Activated CD4-positive, CD25-positive, alpha-beta regulatory T cell (primary cell): Measurements from ENCODE around the gene ZSCAN12.
"Not testable (repeated sequence)": the region's sequence is repeated elsewhere in the genome, so short reads cannot be mapped to it uniquely, and the experiment has no call there.

Experiments used
- DNase-seq, 4 experiments: peaks; one replicate each; lab custom pipeline; 2025; lab: John Stamatoyannopoulos, UW

The ZSCAN12 gene

DNA sequence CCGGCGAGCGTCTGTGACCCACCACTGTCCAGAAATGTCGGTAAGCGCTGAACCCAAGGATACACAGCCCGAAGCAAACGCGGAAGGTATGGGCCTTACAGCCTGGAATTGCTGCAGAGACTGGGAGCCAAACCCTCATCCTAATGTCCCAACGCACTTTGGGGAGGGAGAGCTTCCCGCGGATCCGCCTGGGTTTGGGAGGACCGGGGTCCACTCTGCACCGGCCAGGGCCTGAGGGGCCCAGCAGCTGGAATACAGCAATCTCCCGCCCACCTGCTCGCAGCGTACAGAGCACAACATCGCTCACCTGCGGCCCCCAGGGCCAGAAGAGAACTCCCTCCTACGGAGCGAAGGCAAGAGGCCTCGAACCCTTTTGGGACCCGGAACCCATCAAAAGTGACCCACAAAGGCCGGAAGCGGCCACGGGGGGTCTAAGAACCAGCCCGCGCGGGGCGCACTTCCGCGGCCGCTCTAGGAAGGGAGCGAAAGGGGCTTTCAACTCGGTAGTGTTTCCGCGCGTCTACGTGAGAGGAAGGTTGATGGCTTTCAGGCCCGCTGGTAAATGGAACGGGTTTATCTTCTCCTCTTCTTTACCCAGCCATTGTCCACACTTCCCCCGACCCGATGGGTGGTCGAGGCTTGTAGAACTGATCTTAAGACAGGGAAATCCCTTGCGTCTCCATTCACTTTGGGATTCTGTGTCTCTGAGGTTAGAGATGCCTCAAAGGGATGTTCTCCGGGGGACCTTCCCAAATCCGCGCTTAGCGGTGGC, at the start of gene ZSCAN12:
Gene ZSCAN12 (minus strand): TSS at position 398 of the 772 bp plus-strand sequence. CDS start 1,342 bp downstream, outside the sequence.
- peak; percentile 65 to 70 (median 68) for DNase-seq

DNA sequence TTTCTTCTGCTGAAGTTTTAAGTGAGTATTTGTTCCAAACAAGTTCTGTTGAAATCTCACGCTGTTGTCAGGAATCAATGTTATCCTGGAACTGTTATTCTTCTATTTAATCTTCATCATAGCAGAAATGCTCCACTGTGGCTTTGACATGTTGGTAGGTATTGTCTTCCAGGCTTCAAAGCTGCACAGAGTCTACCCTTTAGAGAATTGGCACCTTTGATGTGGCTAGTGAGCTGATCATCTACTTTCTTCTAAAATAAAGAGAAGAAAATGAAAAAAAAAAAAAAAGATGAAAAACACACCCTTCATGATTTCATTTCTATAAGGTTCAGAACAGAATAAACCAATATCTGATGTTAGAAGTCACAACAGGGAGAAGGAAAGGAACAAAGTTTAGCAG, 49.5 kb upstream of the ZSCAN12 start:
- DNase-seq: no peak

DNA sequence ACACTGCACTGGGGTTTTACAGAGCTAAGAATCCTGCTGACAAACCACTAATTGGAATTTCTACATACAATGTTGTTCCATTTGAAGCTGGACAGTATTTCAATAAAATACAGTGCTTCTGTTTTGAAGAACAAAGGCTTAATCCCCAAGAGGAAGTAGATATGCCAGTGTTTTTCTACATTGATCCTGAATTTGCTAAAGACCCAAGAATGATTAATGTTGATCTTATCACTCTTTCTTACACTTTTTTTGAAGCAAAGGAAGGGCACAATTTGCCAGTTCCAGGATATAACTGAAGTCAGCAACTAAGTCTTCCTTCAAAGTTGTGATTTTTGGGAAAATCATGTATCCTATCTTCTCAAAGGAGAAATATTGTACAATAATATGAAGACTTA, 48.0 kb upstream of the ZSCAN12 start:
- not testable (repeated sequence) for DNase-seq

DNA sequence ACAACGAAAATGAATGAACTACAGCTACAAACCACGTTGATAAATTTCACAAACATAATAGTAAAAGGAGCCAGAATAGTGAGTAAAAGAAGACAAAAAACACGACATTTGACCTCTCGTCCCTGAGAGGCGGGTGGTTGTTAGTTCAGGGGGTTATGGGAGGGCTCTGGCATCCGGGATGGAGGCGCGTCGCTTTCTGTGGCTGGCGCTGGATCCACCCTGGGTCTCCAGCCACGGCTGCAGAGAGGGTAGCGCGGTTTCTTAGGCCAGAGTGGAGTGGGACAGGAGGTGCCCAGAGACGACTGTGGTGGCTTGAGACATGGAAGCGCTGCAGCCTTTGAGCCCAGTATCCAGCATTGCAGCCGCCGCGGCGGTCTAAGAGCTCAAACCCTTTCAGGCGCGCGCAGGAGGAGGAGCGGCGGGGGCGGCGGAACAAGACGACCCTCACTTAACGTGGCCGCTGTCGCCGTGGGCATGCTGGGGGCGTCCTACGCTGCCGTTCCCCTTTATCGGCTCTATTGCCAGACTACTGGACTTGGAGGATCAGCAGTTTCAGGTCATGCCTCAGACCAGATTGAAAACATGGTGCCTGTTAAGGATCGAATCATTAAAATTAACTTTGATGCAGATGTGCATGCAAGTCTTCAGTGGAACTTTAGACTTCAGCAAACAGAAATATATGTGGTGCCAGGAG, 47.4 kb upstream of the ZSCAN12 start:
- no peak for DNase-seq

DNA sequence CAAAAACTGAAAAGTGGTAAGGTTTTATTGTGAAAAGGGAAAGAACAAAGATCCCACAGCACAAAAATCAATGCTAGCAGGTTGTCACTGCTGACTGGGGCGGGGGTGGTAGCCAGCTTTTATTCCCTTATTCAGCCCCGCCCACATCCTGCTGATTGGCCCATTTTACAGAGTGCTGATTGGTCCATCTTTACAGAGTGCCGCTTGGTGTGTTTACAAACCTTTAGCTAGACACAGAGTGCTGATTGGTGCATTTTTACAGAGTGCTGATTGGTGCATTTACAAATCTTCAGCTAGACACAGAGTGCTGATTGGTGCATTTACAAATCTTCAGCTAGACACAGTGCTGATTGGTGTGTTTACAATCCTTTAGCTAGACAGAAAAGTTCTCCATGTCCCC, 45.2 kb upstream of the ZSCAN12 start:
- not testable (repeated sequence) for DNase-seq

DNA sequence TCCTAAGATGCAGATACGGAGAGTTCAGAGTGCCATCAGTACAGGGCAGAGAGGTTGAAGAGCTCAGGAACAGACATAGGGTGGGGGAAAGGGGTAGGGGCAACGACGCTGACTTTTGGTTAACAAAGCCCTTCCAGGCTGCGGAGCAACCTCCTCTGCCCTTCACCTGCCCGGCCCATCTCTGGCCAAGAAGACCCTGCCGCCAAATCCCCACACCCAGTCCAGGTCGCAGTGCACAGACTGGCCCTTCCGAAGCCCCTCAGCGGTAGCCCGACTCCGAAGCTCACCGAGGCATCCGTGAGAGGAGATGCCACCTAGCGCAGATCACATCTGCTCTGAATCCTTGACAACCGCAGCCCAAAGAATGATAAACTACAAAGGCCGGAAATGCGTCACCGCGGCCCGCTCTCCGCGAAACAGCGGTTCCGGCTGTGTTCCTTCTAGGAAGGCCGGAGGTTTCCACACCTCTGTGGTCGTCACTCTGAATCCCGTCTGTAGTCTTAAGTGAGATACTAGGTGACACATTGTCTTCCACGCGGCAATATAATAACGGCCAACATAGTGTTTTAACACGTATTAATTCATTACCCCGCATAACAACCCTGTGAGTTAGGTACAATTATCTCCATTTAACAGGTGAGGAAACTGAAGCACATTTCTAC, 43.7 kb upstream of the ZSCAN12 start, which contains the start of gene ZSCAN23:
Gene ZSCAN23 (minus strand): TSS at position 380 of the 662 bp plus-strand sequence. CDS start 7,225 bp downstream, outside the sequence.
- peak; percentile 51 to 68 (median 59) for DNase-seq

DNA sequence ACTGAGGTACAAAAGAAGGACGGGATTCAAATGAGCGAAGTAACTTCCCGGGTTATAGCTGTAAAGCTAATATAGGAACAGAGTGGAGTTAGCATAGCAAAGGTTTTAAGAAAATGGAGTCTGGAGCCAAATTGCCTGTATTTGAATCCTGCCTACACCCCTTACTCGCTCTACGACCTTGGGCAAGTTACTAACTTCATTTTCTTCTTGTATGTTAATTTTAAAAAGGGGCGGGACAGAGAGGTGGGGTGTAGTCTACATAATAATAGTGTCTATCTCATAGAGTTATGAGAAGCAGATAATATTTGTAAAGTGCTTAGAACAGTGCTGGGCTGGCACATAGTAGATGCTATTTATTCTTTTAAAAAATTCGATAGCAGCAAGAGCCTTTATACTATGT, 43.0 kb upstream of the ZSCAN12 start:
- no peak for DNase-seq

DNA sequence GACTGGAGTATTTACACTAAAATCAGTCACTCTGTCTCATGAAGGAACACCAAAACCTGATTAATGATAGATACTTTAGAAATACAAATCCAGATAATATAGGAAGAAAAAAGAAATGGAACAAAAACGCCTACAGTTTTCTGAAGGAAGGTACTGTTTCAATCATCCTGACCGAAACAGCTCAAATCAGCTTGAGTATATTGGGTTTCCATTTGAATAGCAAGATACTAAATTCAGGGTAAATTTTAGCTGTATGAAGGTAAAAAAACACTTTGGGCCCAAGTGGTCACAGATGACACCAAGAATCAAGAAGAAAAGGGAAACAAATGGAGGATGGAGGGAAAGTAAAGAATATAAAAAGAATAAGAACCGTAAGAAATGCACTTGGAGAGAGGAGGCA, 36.9 kb upstream of the ZSCAN12 start:
- DNase-seq: no peak

DNA sequence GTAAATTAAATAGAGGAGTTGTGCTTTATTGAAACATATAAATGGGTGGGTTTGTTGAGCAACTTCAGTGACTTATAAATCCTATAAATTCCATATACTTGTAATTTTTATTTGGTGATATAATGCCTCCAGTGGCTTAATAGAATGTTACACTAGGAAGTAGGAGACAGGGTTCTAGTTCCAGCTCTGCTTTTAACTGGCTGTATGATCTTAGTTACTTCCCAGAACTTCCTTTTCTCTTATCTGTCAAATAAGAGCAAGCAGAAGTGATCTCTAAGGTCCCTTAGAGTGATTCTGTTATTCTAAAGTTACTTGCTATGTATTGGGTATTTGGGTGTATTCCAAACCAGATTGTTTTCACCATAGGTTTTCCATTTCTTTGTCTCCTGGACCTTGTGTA, 33.6 kb upstream of the ZSCAN12 start:
- DNase-seq: no peak

DNA sequence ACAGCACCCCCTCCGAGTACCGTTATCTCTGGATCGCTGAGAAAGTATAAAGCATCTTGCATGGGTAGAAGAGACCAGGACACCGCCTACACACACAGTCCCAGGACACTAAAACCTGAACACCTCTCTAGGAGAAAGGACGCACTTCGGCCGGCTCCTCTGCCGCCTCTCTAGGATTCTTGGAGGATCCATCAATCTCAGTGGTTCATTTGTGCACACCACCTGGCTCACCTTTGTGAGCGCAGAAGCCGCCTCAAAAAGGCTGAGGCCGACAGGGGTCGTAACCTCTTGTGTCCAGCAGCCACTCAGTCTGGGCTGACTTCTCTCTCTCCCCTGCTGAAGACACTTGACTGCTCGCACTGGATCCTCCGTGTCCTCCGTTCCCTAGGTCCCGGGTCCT, 30.2 kb upstream of the ZSCAN12 start:
- no peak for DNase-seq

DNA sequence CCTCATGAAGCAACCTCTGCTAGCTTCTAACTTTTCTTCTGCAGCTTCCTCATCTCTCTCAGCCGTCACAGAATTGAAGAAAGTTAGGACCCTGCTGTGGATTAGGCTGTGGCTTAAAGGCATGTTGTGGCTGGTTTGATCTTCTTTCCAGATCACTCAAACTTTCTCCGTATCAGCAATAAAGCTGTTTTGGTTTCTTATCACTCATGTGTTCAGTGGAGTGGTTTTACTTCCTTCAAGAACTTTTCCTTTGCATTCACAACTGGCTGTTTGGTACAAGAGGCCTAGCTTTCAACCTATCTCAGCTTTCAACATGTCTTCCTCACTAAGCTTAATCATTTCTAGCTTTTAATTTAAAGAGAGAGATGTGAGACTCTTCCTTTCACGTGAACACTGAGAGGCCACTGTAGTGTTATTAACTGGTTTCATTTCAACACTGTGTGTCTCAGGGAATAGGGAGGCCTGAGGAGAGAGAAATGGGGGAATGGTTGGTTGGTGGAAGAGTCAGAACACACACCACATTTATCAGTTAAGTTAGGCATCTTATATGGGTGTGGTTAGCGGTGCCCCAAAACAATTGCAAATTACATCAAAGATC, 26.5 kb upstream of the ZSCAN12 start:
- no peak for DNase-seq

DNA sequence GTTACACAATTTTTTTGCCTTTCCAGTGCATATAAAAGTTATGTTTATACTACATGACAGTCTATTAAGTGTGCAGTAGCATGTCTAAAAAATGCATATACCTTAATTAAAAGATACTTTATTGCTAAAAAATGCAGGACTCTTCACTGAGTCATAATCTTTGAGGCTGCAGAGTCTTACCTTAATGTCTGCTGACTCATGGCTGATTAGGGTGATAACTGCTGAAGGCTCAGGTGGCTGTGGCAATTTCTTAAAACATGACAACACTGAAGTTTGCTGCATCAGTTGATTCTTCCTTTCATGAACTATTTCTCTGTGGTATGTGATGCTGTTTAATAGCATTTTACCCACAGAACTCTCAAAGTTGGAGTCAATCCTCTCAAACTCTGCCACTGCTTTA, 24.6 kb upstream of the ZSCAN12 start:
- no peak for DNase-seq

DNA sequence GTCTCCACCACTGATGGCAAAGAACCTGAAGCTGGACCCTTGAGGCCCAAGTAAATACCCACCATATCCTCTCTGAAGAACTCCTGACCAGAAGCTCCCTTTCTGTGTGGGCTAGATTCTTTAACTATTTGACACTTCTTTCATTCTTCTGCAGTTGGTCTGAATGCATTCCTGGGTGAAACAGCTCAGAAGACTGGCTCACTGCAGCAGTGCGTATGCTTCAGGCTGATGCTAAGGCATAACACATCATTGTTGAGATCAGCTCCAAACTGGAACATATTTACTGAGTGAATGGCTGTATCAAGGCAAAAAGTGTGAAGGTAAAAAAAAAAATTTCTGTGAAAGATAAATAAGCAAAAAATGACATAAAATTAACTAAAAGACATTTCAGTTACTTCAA, 24.0 kb upstream of the ZSCAN12 start:
- DNase-seq: no peak

DNA sequence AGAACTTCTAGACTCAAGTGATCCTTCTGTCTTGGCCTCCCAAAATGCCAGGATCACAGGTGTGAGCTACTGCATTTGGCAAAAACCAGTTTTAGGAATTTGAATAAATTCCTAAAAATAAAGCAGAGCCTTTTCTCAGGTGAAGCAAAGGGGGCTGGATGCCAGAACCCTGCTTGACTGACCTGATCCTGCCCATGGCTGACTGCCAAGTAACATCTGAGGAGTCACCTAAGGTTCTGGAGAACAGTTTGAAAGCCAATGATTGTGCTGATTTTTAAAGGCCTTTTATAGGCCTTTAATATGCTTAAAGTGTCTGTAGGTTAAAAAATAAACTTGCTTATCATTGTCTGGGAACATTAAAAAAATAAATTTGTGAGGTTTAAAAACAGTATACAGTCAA, 14.1 kb upstream of the ZSCAN12 start:
- no peak for DNase-seq

DNA sequence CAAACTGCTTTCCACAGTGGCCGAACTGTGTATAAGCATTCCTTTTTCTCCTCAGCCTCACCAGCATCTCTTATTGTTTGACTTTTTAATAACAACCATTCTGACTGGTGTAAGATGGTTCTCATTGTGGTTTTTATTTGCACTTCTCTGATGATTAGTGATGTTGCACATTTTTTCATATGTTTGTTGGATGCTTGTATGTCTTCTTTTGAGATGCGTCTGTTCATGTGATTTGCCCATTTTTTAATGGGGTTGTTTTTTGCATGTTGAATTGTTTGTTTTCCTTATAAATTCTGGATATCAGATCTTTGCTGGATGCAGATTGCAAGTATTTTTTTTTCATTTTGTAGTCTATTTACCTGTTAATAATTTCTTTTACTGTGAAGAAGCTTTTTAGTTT, 11.2 kb upstream of the ZSCAN12 start:
- no peak for DNase-seq

DNA sequence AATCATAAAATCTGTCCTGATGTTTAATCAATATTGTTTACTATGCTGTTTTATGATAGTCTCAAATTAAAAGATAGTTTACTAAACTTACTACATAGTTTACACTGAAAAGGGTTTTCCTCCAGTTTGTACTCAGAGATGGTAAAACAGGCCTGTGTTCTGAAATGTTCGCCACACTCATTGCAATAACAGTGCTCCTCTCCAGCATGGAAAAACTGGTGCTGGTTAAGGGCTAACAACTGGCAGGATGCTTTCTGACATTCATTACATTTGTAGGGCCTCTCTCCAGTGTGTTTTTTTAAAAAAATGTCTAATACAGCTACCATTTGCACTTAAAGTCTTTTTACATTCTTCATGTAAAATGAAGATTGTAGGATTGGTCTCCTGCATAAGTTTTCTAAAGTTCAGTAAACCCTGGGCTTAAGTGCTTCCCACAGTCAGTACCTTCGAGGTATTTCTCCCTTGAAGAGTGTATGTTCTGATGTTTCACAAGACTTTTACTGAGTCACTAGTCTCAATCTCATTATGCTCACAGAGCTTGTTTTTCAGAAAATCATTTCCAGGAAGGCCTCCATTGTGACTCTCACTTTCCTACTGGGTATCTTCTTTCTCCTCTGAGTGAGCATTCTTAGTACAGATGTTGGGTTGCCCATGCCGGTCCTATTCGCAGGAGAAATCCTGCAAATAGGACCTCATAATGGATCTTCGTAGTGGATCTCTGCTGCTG, 8.7 kb upstream of the ZSCAN12 start:
- no peak for DNase-seq

DNA sequence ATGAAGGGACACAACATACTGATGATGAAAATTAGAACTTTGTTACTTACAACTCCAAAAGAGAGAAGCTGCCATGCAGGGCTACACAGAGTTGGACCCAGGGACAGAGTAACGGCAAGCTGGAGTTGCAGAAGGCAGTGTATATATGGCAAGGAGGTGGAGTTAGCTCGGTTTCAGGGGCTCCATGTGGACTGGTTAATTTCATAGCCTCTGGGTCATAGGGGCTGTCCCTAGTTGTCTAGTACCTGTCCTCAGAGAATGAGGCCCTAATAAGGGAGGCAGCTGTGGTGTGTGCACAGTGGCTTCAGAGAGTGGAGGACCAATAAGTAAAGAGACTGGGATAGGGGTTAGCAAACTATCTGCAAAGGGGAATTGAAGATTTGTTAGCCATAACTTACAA, 7.9 kb upstream of the ZSCAN12 start:
- no peak for DNase-seq

DNA sequence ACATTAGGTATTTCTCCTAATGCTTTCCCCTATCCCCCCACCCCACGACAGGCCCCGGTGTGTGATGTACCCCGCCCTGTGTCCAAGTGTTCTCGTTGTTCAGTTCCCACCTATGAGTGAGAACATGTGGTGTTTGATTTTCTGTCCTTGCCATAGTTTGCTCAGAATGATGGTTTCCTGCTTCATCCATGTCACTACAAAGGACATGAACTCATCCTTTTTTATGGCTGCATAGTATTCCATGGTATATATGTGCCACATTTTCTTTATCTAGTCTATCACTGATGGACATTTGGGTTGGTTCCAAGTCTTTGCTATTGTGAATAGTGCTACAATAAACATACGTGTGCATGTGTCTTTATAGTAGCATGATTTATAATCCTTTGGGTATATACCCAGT, 4.4 kb upstream of the ZSCAN12 start:
- not testable (repeated sequence) for DNase-seq

DNA sequence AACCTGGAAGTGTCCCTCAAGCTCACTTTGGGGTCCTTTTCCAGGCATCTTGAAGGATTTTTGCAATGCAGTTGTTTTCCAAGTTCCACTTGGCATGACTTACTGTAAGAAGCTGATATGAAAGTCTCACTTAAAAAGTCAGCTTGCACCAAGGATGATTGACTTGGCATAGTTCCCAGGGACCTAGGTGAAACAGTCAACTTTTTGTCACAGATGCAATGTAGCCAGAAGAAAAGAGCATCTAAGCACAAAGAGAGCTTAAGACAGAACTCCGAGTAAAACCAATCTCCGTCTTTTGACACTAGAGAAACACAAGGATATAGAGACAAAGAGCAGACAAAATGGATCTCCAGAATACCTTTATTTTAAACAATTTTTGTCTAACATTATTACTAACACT, 2.6 kb upstream of the ZSCAN12 start:
- no peak for DNase-seq

DNA sequence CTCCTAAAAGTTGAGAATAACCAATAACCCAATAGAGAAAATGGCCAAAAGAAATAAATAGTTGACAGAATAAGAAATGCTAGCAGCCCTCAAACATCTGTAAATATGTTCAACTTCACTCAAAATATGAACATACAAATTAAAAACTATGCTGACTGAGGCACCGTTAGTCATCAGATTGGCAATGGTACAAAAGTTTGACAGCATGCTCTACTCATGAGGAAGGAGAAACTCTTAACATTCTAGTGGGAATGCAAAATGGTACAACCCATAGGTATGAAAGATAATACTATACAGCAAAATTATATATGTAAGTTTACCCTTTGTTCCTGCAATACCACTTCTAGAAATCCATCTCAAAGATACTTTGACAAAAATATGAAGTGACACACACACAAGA, 1.6 kb upstream of the ZSCAN12 start:
- DNase-seq: no peak

DNA sequence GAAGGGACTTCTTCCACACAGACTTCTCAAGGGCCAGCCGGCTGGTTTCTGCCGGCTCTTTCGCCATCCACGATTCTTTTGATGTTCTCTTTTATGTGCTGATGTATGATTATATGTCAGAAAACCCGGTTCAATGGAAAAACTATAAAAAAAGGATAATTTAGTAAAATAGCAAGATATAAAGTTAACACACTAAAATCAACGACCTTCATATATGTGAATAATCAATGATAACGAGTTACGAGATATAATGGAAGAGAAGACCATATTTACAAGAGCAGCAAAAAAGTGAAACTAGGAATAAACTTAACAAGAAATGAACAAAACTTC, 540 bp upstream of the ZSCAN12 start:
- DNase-seq: no peak

DNA sequence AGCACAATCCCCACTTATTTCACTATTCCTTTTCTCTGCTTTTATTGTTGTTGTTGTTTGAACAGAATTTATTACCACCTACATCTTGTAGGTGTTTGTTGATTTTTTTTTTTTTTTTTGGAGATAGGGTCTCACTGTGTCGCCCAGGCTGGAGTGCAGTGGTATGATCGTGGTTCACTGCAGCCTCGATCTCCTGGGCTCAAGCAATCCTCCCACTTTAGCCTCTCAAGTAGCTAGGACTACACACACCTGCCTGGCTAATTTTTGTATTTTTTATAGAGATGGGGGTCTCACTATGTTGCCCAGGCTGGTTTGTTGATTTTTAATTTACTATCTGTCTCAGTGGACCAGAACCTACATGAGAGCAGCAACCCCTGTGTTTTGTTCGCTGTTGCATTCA, 3.6 kb downstream of the ZSCAN12 start:
- DNase-seq: no peak
